Measurements from ENCODE around the gene ACSS1.

DNA sequence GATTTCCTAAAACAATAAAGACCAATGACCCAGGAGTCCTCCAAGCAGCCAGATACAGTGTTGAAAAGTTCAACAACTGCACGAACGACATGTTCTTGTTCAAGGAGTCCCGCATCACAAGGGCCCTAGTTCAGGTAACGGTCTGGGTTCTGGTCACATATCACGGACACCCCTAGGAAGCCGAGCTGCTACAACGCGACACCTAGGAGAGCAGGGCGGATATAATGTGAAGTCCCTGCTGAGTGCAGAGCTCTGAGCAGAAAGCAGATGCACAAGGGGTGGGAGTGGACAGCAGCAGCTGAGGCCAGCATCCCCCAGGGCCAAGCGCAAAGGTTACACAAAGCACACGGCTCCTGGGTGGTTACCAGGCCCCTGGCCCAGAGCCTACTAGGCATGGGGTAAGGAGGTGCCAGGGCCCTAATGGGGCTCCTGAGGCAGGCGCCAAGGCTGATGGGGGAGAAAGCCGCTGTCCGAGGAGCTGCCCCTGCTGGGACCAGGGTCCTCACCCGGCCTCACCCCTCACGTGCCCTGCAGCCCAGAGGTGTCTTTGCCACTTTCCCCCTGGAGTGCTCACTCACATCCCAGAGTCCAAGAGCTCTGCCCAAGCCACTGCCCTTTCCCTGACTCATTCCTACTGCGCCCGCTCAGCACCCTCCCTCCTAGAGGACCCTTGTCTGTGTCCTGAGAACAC, 100.5 kb downstream of the ACSS1 start:
- TF ChIP-seq, protein P1, sequence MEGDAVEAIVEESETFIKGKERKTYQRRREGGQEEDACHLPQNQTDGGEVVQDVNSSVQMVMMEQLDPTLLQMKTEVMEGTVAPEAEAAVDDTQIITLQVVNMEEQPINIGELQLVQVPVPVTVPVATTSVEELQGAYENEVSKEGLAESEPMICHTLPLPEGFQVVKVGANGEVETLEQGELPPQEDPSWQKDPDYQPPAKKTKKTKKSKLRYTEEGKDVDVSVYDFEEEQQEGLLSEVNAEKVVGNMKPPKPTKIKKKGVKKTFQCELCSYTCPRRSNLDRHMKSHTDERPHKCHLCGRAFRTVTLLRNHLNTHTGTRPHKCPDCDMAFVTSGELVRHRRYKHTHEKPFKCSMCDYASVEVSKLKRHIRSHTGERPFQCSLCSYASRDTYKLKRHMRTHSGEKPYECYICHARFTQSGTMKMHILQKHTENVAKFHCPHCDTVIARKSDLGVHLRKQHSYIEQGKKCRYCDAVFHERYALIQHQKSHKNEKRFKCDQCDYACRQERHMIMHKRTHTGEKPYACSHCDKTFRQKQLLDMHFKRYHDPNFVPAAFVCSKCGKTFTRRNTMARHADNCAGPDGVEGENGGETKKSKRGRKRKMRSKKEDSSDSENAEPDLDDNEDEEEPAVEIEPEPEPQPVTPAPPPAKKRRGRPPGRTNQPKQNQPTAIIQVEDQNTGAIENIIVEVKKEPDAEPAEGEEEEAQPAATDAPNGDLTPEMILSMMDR (IDR thresholded peaks at IDR 0.05; ENCODE audit: low read depth, low read length, poor library complexity, severe bottlenecking), result no peak
- TF ChIP-seq EZH2phosphoT487 (IDR thresholded peaks at IDR 0.05; ENCODE audit: borderline replicate concordance, low read length), result no peak

Data from DOHH2 (cell line).